ENCODE data around the gene AOC3. TPM values are rescaled to one million over a fixed set of nuclear protein-coding genes. Genes with fewer than 3 reads are reported as not detected.

Gene AOC3
- total and polyA plus RNA-seq, 2 of the 8 experiments (the other 6 are each of a cell fraction or from before 2014, with no cell fraction given): 2.5 to 2.7 TPM

GRCh38 chr17:42818379-42818778 is 32.6 kb upstream of the AOC3 start:
- H3K4me3 ChIP-seq (ENCODE audit: extremely low read depth in 1 of 4, insufficient read depth in 2 of 4, low read depth in 3 of 4, low read length in 4 of 4): no peak overlapping the region
- no peak overlapping the region for H2BK120ac ChIP-seq (replicated peaks; ENCODE audit: low read depth, low read length)
- H3K4ac ChIP-seq (replicated peaks; ENCODE audit: insufficient read length, low read depth, low read length): no peak overlapping the region
- H3K9me3 ChIP-seq (ENCODE audit: insufficient read depth in 2 of 2, low read depth in 1 of 2, low read length in 1 of 2): no peaks in the 10 kb centered on the region
- no peak overlapping the region for H3K14ac ChIP-seq (ENCODE audit: insufficient read length)
- H3K4me2 ChIP-seq (ENCODE audit: insufficient read depth in 1 of 2, low read depth in 2 of 2, low read length in 2 of 2): no peak overlapping the region
- no peak overlapping the region for H4K5ac ChIP-seq (ENCODE audit: insufficient read length, low read depth, low read length)
- H3K79me2 ChIP-seq (ENCODE audit: control insufficient read depth in 1 of 2, insufficient read depth in 2 of 2, low read length in 2 of 2): peaks cover 0 to 4% of the 10 kb centered on the region in 2 experiments; a peak in 2 of 4 replicates
- CTCF ChIA-PET (ENCODE audit: partially characterized antibody): interaction anchor here (0.7 to 6.8 kb wide), 15 partner anchors 10 to 1060 kb away, joined by 3 to 45 read pairs (median 4); partner anchors contain the start of genes CNTD1, COA3 and PSME3
- H3K4me1 ChIP-seq (replicated peaks in 1 of 4; ENCODE audit: control insufficient read depth in 3 of 4, insufficient read depth in 4 of 4, low read length in 3 of 4): no peaks in the 10 kb centered on the region
- peaks cover 18 to 60% (median 47%) of the 10 kb centered on the region in 4 experiments for H3K36me3 ChIP-seq (ENCODE audit: control insufficient read depth in 2 of 4, insufficient read depth in 4 of 4, low read length in 3 of 4)
- TF ChIP-seq BACH1 (IDR thresholded peaks at IDR 0.05; ENCODE audit: low read length) (no peak), POLR2A (IDR thresholded peaks at IDR 0.05; ENCODE audit: control extremely low read depth in 1 of 2, low read depth in 2 of 2, low read length in 2 of 2) (no peak), SRF (IDR thresholded peaks at IDR 0.05; ENCODE audit: low read depth, low read length) (no peak), TAF1 (IDR thresholded peaks at IDR 0.05; ENCODE audit: low read depth, low read length) (no peak)
- no peak overlapping the region for H2BK12ac ChIP-seq (ENCODE audit: low read depth, low read length)
- H2BK20ac ChIP-seq (ENCODE audit: low read length): no peak overlapping the region
- DNase-seq (ENCODE audit: low read depth in 1 of 2, low spot score in 2 of 2) (no peak), FAIRE-seq (no peak)
- H2AK5ac ChIP-seq (ENCODE audit: low read depth, low read length): no peak overlapping the region
- no peaks in the 10 kb centered on the region for H3K23me2 ChIP-seq (ENCODE audit: low read depth, low read length)
- no peak overlapping the region for H2BK15ac ChIP-seq (ENCODE audit: low read length)
- no peak overlapping the region for H3K23ac ChIP-seq (ENCODE audit: insufficient read length)
- no peak overlapping the region for H2AFZ ChIP-seq (ENCODE audit: low read length)
- H4K8ac ChIP-seq (ENCODE audit: extremely low read depth, insufficient read depth, low read length): no peak overlapping the region; the same call in 1 of the 2 replicates
- no peak overlapping the region for H3K56ac ChIP-seq (replicated peaks; ENCODE audit: insufficient read length, low read depth, low read length)
- H3K9ac ChIP-seq (replicated peaks in 1 of 4; ENCODE audit: extremely low read depth in 1 of 4, low read depth in 3 of 4, low read length in 3 of 4): no peak overlapping the region
- H3K27me3 ChIP-seq (replicated peaks in 1 of 4; ENCODE audit: control insufficient read depth in 3 of 4, extremely low read depth in 1 of 4, insufficient read depth in 3 of 4, low read length in 3 of 4): no peaks in the 10 kb centered on the region
- peaks cover 3% of the 10 kb centered on the region; the same call in 1 of the 2 replicates for H3K79me1 ChIP-seq (ENCODE audit: low read depth, low read length)
- POLR2A ChIA-PET (ENCODE audit: partially characterized antibody): interaction anchor here (1.1 to 1.3 kb wide), 2 partner anchors 21 to 27 kb away, joined by 3 to 4 read pairs; no protein-coding TSS in a partner anchor
- WGBS, 2 experiments (ENCODE audit: extremely low coverage in 1 of 2, insufficient coverage in 1 of 2, insufficient read length in 1 of 2, insufficient replicate concordance in 2 of 2, low coverage in 1 of 2, low lambda C conversion rate in 2 of 2, missing lambda C conversion rate in 1 of 2): 93% methylated on average over 5 of the region's 5 CpGs; no CpG with 5 or more reads in 1 of the 2 experiments
- no peaks in the 10 kb centered on the region for H4K20me1 ChIP-seq (replicated peaks in 1 of 2; ENCODE audit: control insufficient read depth in 1 of 2, insufficient read depth in 2 of 2, low read length in 2 of 2)
- no peak overlapping the region for H3K18ac ChIP-seq (ENCODE audit: extremely low read depth, low read length)
- H2BK5ac ChIP-seq (ENCODE audit: low read depth, low read length): no peak overlapping the region
- no peak overlapping the region for H3K27ac ChIP-seq (ENCODE audit: low read depth, low read length)
- no peak overlapping the region for H4K91ac ChIP-seq (replicated peaks; ENCODE audit: insufficient read length, low read length)

Measured in H1 (cell line).